K562 (cell line): ENCODE measurements around the gene CELSR2. TPM values are rescaled to one million over a fixed set of nuclear protein-coding genes. Genes with fewer than 3 reads are reported as not detected.

Source experiments
- C11orf30 ChIP-seq: fragments of 450-650 bp; IDR thresholded peaks from 2 replicates; pipeline ENCODE4 v1.6.1; 2016; ENCODE audit warnings: low read depth, mild to moderate bottlenecking
- FOXA3 ChIP-seq, 2 experiments: fragments of 450-650 bp in 1 of 2; sonication (generic) in 1 of 2; formaldehyde crosslinking; IDR thresholded peaks in 1 of 2; conservative IDR thresholded peaks in 1 of 2; 2 replicates each; pipeline versions ENCODE4 v1.4.0 to v1.8.0; 2020 to 2022; ENCODE audit warnings: mild to moderate bottlenecking in 2 of 2, missing genetic modification reagents in 1 of 2
- HSF4 ChIP-seq: fragments of 250-450 bp; sonication (Bioruptor Pico); IDR thresholded peaks from 2 replicates; pipeline ENCODE4 v2.1.2; 2022; ENCODE audit warnings: mild to moderate bottlenecking, moderate library complexity, borderline replicate concordance
- SMARCA5 ChIP-seq: fragments of 450-650 bp; IDR thresholded peaks from 2 replicates; pipeline ENCODE4 v1.6.1; 2016
- SPI1 ChIP-seq: IDR thresholded peaks from 2 replicates; pipeline ENCODE4 v1.6.1; 2011; ENCODE audit warnings: low read depth, low read length, control low read depth, borderline replicate concordance
- TAF9B ChIP-seq: fragments of 450-650 bp; IDR thresholded peaks from 2 replicates; pipeline ENCODE4 v1.6.1; 2018; ENCODE audit warnings: mild to moderate bottlenecking; ENCODE audit not compliant: partially characterized antibody
- UBTF ChIP-seq, 2 experiments: IDR thresholded peaks; 2 replicates each; pipeline ENCODE4 v1.6.1; 2012; ENCODE audit warnings: improper control_type of control experiment in 2 of 2, low read depth in 2 of 2, low read length in 2 of 2, borderline replicate concordance in 1 of 2
- ZFP1 ChIP-seq: fragments of 450-650 bp; formaldehyde crosslinking; IDR thresholded peaks from 2 replicates; pipeline ENCODE4 v1.4.0; 2020; ENCODE audit warnings: mild to moderate bottlenecking, mixed read lengths
- ZNF407 ChIP-seq: fragments of 450-650 bp; IDR thresholded peaks from 2 replicates; pipeline ENCODE4 v1.6.1; 2016; ENCODE audit warnings: low read depth
- ZNF696 ChIP-seq: fragments of 250-450 bp; sonication (Bioruptor Pico); conservative IDR thresholded peaks from 2 replicates; pipeline ENCODE4 v1.4.0; 2020; ENCODE audit warnings: mild to moderate bottlenecking, moderate library complexity
- polyA plus RNA-seq, 8 experiments: library from polyadenylated mRNA; depleted of rRNA in 4 of 8; stranded (reverse) in 5 of 8; unstranded in 3 of 8; fragments of >200 nt; fragmentation: Nextera tagmentation in 2 of 8; fragmentation: Illumina TruSeq in 1 of 8; extraction: Ambion mirVana in 2 of 8; extraction: Trizol in 1 of 8; gene quantifications; 2 replicates each; pipeline versions ENCODE4 v1.2.1 to v1.2.3, GENCODE V29; 2011 to 2014; ENCODE audit warnings: inconsistent platforms in 1 of 8, missing spikeins in 1 of 8
- total RNA-seq, 7 experiments: library from RNA; depleted of rRNA in 6 of 7; stranded (reverse); fragments of >200 nt in 6 of 7; fragmentation: Illumina TruSeq in 2 of 7; extraction: Trizol in 2 of 7; gene quantifications; 2 replicates each; pipeline versions ENCODE4 v1.2.1 to v1.2.3, GENCODE V29; 2011 to 2021; ENCODE audit warnings: low replicate concordance in 1 of 7
- TF ChIP-seq, protein P1 (sequence below): fragments of 250-450 bp; sonication (Bioruptor Pico); IDR thresholded peaks from 2 replicates; pipeline ENCODE4 v1.4.0; 2020
- TF ChIP-seq, protein P2 (sequence below): fragments of 250-450 bp; sonication (Bioruptor Pico); IDR thresholded peaks from 2 replicates; pipeline ENCODE4 v1.9.0; 2021; ENCODE audit warnings: mild to moderate bottlenecking, inconsistent platforms
- TF ChIP-seq, protein P3 (sequence below): sonication (generic); formaldehyde crosslinking; IDR thresholded peaks from 2 replicates; pipeline ENCODE4 v1.9.0; 2022; ENCODE audit warnings: mild to moderate bottlenecking, missing genetic modification reagents

The CELSR2 gene
- total and polyA plus RNA-seq, 9 of the 15 experiments (the other 6 are each of a cell fraction or from before 2014, with no cell fraction given) = 0.31 to 21.9 (median 4.2) TPM

- TF ChIP-seq, protein P1, sequence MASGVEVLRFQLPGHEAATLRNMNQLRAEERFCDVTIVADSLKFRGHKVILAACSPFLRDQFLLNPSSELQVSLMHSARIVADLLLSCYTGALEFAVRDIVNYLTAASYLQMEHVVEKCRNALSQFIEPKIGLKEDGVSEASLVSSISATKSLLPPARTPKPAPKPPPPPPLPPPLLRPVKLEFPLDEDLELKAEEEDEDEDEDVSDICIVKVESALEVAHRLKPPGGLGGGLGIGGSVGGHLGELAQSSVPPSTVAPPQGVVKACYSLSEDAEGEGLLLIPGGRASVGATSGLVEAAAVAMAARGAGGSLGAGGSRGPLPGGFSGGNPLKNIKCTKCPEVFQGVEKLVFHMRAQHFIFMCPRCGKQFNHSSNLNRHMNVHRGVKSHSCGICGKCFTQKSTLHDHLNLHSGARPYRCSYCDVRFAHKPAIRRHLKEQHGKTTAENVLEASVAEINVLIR (CRISPR knock-in tag) = no peak
- no peak for TF ChIP-seq HSF4 (CRISPR knock-in tag)
- TF ChIP-seq C11orf30 = no peak
- TF ChIP-seq UBTF (IDR thresholded peaks at IDR 0.05; ENCODE audit: borderline replicate concordance in 1 of 2, low read depth in 2 of 2, low read length in 2 of 2) = 0 out of 4 replicates have a peak, but pooled peaks of 1 of the 2 experiments have one; percentile 40
- TF ChIP-seq, protein P2, sequence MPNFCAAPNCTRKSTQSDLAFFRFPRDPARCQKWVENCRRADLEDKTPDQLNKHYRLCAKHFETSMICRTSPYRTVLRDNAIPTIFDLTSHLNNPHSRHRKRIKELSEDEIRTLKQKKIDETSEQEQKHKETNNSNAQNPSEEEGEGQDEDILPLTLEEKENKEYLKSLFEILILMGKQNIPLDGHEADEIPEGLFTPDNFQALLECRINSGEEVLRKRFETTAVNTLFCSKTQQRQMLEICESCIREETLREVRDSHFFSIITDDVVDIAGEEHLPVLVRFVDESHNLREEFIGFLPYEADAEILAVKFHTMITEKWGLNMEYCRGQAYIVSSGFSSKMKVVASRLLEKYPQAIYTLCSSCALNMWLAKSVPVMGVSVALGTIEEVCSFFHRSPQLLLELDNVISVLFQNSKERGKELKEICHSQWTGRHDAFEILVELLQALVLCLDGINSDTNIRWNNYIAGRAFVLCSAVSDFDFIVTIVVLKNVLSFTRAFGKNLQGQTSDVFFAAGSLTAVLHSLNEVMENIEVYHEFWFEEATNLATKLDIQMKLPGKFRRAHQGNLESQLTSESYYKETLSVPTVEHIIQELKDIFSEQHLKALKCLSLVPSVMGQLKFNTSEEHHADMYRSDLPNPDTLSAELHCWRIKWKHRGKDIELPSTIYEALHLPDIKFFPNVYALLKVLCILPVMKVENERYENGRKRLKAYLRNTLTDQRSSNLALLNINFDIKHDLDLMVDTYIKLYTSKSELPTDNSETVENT (CRISPR knock-in tag) = no peak
- TF ChIP-seq SMARCA5 = no peak
- TF ChIP-seq ZFP1 (CRISPR knock-in tag) = no peak
- TF ChIP-seq FOXA3 (CRISPR knock-in tag; conservative IDR thresholded peaks at IDR 0.05 in 1 of 2, IDR thresholded peaks at IDR 0.05 in 1 of 2) = peak in 1 of 2 experiments; percentile 47; a peak in 1 of 4 replicates
- TF ChIP-seq ZNF696 = no peak
- no peak for TF ChIP-seq TAF9B
- TF ChIP-seq, protein P3, sequence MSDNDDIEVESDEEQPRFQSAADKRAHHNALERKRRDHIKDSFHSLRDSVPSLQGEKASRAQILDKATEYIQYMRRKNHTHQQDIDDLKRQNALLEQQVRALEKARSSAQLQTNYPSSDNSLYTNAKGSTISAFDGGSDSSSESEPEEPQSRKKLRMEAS (CRISPR knock-in tag) = no peak; the same call in 1 of the 2 replicates
- TF ChIP-seq SPI1 = peak; percentile 63; the same call in 1 of the 2 replicates
- TF ChIP-seq ZNF407 = no peak
Observed at GRCh38 chr1:109241841-109242345, 7.4 kb upstream of the CELSR2 start (continued).
